Measurements from ENCODE around the gene B3GALT4. TPM values are rescaled to one million over a fixed set of nuclear protein-coding genes. Genes with fewer than 3 reads are reported as not detected.

Gene B3GALT4
- total and polyA plus RNA-seq, 2 of the 13 experiments (the other 11 are each of a cell fraction or from before 2014, with no cell fraction given), result 0.04 to 0.27 TPM

DNA sequence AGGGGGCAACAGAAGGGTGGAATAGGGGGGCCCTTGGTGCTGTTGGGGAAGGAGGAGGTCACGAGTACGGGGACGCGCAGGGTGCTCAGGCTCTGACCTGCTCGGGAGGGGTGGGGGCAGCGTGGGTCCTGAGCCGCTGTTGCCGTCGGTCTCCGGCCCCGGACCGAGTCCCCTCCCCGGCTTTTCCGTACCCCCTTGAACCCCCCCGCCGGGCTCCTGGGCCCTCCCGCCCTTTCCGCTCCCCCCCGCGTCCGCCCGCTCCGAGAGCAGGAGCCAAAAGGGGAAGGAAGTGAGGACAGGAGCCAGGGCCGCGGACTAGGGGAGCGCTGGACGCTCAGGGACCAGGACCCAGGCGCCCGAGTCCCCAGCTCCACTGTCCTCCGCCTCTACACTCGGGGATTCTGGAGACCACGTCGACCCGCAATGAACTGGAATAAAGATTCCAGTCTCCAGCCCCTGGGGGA lies 21.9 kb downstream of the B3GALT4 start, which contains the start of gene RGL2 (continued):
- no peak for TF ChIP-seq THAP9 (CRISPR knock-in tag; IDR thresholded peaks at IDR 0.05; ENCODE audit: borderline replicate concordance)
- 0 out of 2 replicates have a peak, but pooled peaks have one; percentile 45 for TF ChIP-seq DZIP1 (CRISPR knock-in tag; IDR thresholded peaks at IDR 0.05)
- TF ChIP-seq ZGPAT (CRISPR knock-in tag; IDR thresholded peaks at IDR 0.05), result no peak
- TF ChIP-seq CBX1 (IDR thresholded peaks at IDR 0.05; ENCODE audit: low read depth), result no peak
- no peak for TF ChIP-seq THRA (CRISPR knock-in tag; IDR thresholded peaks at IDR 0.05; ENCODE audit: borderline replicate concordance)
- TF ChIP-seq ZZZ3 (CRISPR knock-in tag; IDR thresholded peaks at IDR 0.05; ENCODE audit: borderline replicate concordance), result 0 out of 2 replicates have a peak, but pooled peaks have one; percentile 15
- TF ChIP-seq PHF8 (CRISPR knock-in tag; IDR thresholded peaks at IDR 0.05), result no peak
- TF ChIP-seq DBP (CRISPR knock-in tag; IDR thresholded peaks at IDR 0.05; ENCODE audit: not compliant biosample characterization), result no peak
- TF ChIP-seq, protein P1, sequence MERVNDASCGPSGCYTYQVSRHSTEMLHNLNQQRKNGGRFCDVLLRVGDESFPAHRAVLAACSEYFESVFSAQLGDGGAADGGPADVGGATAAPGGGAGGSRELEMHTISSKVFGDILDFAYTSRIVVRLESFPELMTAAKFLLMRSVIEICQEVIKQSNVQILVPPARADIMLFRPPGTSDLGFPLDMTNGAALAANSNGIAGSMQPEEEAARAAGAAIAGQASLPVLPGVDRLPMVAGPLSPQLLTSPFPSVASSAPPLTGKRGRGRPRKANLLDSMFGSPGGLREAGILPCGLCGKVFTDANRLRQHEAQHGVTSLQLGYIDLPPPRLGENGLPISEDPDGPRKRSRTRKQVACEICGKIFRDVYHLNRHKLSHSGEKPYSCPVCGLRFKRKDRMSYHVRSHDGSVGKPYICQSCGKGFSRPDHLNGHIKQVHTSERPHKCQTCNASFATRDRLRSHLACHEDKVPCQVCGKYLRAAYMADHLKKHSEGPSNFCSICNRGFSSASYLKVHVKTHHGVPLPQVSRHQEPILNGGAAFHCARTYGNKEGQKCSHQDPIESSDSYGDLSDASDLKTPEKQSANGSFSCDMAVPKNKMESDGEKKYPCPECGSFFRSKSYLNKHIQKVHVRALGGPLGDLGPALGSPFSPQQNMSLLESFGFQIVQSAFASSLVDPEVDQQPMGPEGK (CRISPR knock-in tag; IDR thresholded peaks at IDR 0.05), result peak; percentile 87
- no peak for TF ChIP-seq MAFG (CRISPR knock-in tag; IDR thresholded peaks at IDR 0.05)
- peak; percentile 14; the same call in 1 of the 2 replicates for TF ChIP-seq ATF6 (CRISPR knock-in tag; conservative IDR thresholded peaks at IDR 0.05)
- TF ChIP-seq SMC3 (IDR thresholded peaks at IDR 0.05; ENCODE audit: low read length), result no peak
- 0 out of 2 replicates have a peak, but pooled peaks have one; percentile 22 for TF ChIP-seq ZNF713 (CRISPR knock-in tag; IDR thresholded peaks at IDR 0.05)
- TF ChIP-seq RORA (CRISPR knock-in tag; IDR thresholded peaks at IDR 0.05), result no peak
- no peak for TF ChIP-seq MXD3 (CRISPR knock-in tag; IDR thresholded peaks at IDR 0.05)
